Loucy (cell line): Measurements from ENCODE around the gene PLPP2.

Source experiments
- H2AFZ ChIP-seq: fragments of 200-600 bp; sonication (generic); 2 replicates; pipeline ENCODE4 v1.6.0; 2016; ENCODE audit warnings: antibody characterized with exemption, mild to moderate bottlenecking, low read length, moderate library complexity
- H3F3A ChIP-seq: fragments of 200-600 bp; 2 replicates; pipeline ENCODE4 v1.6.0; 2016; ENCODE audit warnings: antibody characterized with exemption, low read depth, mild to moderate bottlenecking
- H3K27me3 ChIP-seq: fragments of 200-600 bp; sonication (generic); 2 replicates; pipeline ENCODE4 v1.6.1; 2014; ENCODE audit warnings: low read length, mild to moderate bottlenecking; ENCODE audit not compliant: insufficient read depth, poor library complexity, severe bottlenecking
- H3K36me3 ChIP-seq: fragments of 200-600 bp; sonication (generic); 2 replicates; pipeline ENCODE4 v1.6.1; 2016; ENCODE audit warnings: low read length; ENCODE audit not compliant: insufficient read depth
- H3K4me1 ChIP-seq: fragments of 200-600 bp; sonication (generic); 2 replicates; pipeline ENCODE4 v1.5.1; 2014; ENCODE audit warnings: low read length, mild to moderate bottlenecking; ENCODE audit not compliant: insufficient read depth, poor library complexity, severe bottlenecking
- H3K4me2 ChIP-seq: fragments of 200-600 bp; sonication (generic); 2 replicates; pipeline ENCODE4 v1.6.0; 2014; ENCODE audit warnings: antibody characterized with exemption, low read length, low read depth, mild to moderate bottlenecking; ENCODE audit not compliant: poor library complexity, severe bottlenecking
- H3K4me3 ChIP-seq: fragments of 200-600 bp; sonication (generic); 2 replicates; pipeline ENCODE4 v1.5.1; 2014; ENCODE audit warnings: low read length, mild to moderate bottlenecking, mixed read lengths; ENCODE audit not compliant: poor library complexity, severe bottlenecking
- H3K79me2 ChIP-seq: fragments of 200-600 bp; sonication (generic); 2 replicates; pipeline ENCODE4 v1.6.1; 2014; ENCODE audit warnings: low read length; ENCODE audit not compliant: insufficient read depth
- H3K9ac ChIP-seq: fragments of 200-600 bp; sonication (generic); 2 replicates; pipeline ENCODE4 v1.6.0; 2014; ENCODE audit warnings: mild to moderate bottlenecking, low read depth, low read length, moderate library complexity; ENCODE audit not compliant: poor library complexity, severe bottlenecking
- H3K9me2 ChIP-seq: fragments of 200-600 bp; sonication (generic); replicated peaks from 2 replicates; pipeline ENCODE4 v1.6.1; 2016; ENCODE audit warnings: low read depth, low read length, mixed read lengths
- H3K9me3 ChIP-seq: fragments of 200-600 bp; sonication (generic); 2 replicates; pipeline ENCODE4 v1.6.1; 2014; ENCODE audit warnings: mild to moderate bottlenecking, antibody characterized with exemption, low read length, low read depth; ENCODE audit not compliant: insufficient read depth
- H4K20me1 ChIP-seq: fragments of 200-600 bp; sonication (generic); 2 replicates; pipeline ENCODE4 v1.6.0; 2014; ENCODE audit warnings: antibody characterized with exemption, low read length, mild to moderate bottlenecking; ENCODE audit not compliant: insufficient read depth, poor library complexity, severe bottlenecking
- EZH2phosphoT487 ChIP-seq: fragments of 200-600 bp; IDR thresholded peaks from 2 replicates; pipeline ENCODE4 v1.6.1; 2018; ENCODE audit warnings: antibody characterized with exemption, mild to moderate bottlenecking, moderate library complexity, borderline replicate concordance
- TF ChIP-seq, protein P1 (sequence below): fragments of 200-600 bp; sonication (generic); conservative IDR thresholded peaks from 2 replicates; pipeline ENCODE4 v1.5.1; 2014; ENCODE audit warnings: mild to moderate bottlenecking, antibody characterized with exemption, low read length

Gene PLPP2

DNA sequence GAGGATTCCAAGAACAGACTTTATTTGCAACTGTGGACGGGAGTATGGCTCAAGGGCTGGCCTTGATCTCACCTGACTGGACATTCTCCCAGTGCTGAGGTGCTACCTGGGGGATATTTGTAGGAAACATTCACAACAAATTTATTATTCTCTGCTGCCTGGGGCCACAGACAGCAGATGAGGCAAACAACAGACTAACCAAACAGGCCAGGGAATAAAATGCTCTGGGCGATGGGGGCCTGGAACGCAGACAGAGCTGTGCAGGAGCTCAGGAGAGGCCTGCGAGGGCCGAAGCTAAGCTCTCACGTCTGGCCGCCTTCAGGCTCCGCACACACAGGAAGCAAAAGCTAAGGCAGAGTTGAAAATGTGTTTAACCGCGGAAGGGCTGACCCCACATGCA, 7.8 kb downstream of the PLPP2 start:
- Histone ChIP-seq H3K4me1 (no peaks in the 10 kb centered on the region), H2AFZ (no peak overlapping the region), H3F3A (no peaks in the 10 kb centered on the region), H3K9me2 (no peaks in the 10 kb centered on the region), H3K79me2 (no peaks in the 10 kb centered on the region), H3K9ac (no peak overlapping the region), H3K4me2 (no peak overlapping the region), H3K4me3 (no peak overlapping the region), H3K9me3 (no peaks in the 10 kb centered on the region; the same call in 1 of the 2 replicates), H3K36me3 (no peaks in the 10 kb centered on the region), H4K20me1 (no peaks in the 10 kb centered on the region), H3K27me3 (no peaks in the 10 kb centered on the region)
- TF ChIP-seq EZH2phosphoT487: no peak
- TF ChIP-seq, protein P1, sequence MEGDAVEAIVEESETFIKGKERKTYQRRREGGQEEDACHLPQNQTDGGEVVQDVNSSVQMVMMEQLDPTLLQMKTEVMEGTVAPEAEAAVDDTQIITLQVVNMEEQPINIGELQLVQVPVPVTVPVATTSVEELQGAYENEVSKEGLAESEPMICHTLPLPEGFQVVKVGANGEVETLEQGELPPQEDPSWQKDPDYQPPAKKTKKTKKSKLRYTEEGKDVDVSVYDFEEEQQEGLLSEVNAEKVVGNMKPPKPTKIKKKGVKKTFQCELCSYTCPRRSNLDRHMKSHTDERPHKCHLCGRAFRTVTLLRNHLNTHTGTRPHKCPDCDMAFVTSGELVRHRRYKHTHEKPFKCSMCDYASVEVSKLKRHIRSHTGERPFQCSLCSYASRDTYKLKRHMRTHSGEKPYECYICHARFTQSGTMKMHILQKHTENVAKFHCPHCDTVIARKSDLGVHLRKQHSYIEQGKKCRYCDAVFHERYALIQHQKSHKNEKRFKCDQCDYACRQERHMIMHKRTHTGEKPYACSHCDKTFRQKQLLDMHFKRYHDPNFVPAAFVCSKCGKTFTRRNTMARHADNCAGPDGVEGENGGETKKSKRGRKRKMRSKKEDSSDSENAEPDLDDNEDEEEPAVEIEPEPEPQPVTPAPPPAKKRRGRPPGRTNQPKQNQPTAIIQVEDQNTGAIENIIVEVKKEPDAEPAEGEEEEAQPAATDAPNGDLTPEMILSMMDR: no peak

- Histone ChIP-seq H3K9me2 (no peaks in the 10 kb centered on the region), H3K4me1 (no peaks in the 10 kb centered on the region), H2AFZ (no peak overlapping the region), H3K9me3 (no peaks in the 10 kb centered on the region; the same call in 1 of the 2 replicates), H3K27me3 (no peaks in the 10 kb centered on the region), H3K9ac (no peak overlapping the region), H4K20me1 (no peaks in the 10 kb centered on the region), H3K79me2 (no peaks in the 10 kb centered on the region), H3K4me2 (no peak overlapping the region), H3K4me3 (no peak overlapping the region), H3K36me3 (no peaks in the 10 kb centered on the region), H3F3A (no peaks in the 10 kb centered on the region)
- no peak for TF ChIP-seq EZH2phosphoT487
- TF ChIP-seq, protein P1: no peak
These were observed 8.7 kb downstream of the PLPP2 start for GRCh38 chr19:282501-282900.

GRCh38 chr19:281992-282391, 9.2 kb downstream of the PLPP2 start:
- TF ChIP-seq, protein P1: no peak
- TF ChIP-seq EZH2phosphoT487: no peak
- H3K36me3 ChIP-seq: no peaks in the 10 kb centered on the region
- H3K9me2 ChIP-seq: no peaks in the 10 kb centered on the region
- H3K4me3 ChIP-seq: no peak overlapping the region
- no peaks in the 10 kb centered on the region for H3K27me3 ChIP-seq
- H2AFZ ChIP-seq: no peak overlapping the region
- H3K4me1 ChIP-seq: no peaks in the 10 kb centered on the region
- H3K9ac ChIP-seq: no peak overlapping the region
- no peaks in the 10 kb centered on the region for H3K79me2 ChIP-seq
- no peak overlapping the region for H3K4me2 ChIP-seq
- H3K9me3 ChIP-seq: no peaks in the 10 kb centered on the region; the same call in 1 of the 2 replicates
- H4K20me1 ChIP-seq: no peaks in the 10 kb centered on the region
- H3F3A ChIP-seq: no peaks in the 10 kb centered on the region
